MCF 10A (cell line): ENCODE results near the gene WWOX. TPM values are rescaled to one million over a fixed set of nuclear protein-coding genes. Genes with fewer than 3 reads are reported as not detected.

Experiments used
- BruUV-seq: library from RNA; stranded (reverse); fragments of 400-500 nt; replicated peaks from 2 replicates; lab custom pipeline; 2021; lab: Mats Ljungman, UMichigan
- CTCF ChIA-PET: fragments of 300-600 bp; sonication (Branson Sonifier 250); formaldehyde crosslinking; extraction: SDS; loops from one replicate; lab custom pipeline; 2021; ENCODE audit warnings: antibody characterized with exemption, inconsistent platforms; lab: Yijun Ruan, JAX
- POLR2A ChIA-PET: fragments of 300-600, 350-650 bp; sonication (Branson Sonifier 250); formaldehyde crosslinking; extraction: SDS; loops from one replicate; lab custom pipeline; 2020; ENCODE audit warnings: antibody characterized with exemption, inconsistent platforms; lab: Yijun Ruan, JAX
- DNase-seq: peaks from one replicate; pipeline ENCODE4 v3.0.0-alpha.2; 2018; ENCODE audit not compliant: unreplicated experiment
- H3K27ac Mint-ChIP-seq: one replicate; pipeline ENCODE4 v1.8.0; 2022; ENCODE audit warnings: mild to moderate bottlenecking, low read depth, mixed read lengths; ENCODE audit not compliant: unreplicated experiment
- H3K27me3 Mint-ChIP-seq: one replicate; pipeline ENCODE4 v1.8.0; 2022; ENCODE audit warnings: mixed read lengths; ENCODE audit not compliant: insufficient read depth, unreplicated experiment
- H3K36me3 Mint-ChIP-seq: one replicate; pipeline ENCODE4 v1.8.0; 2022; ENCODE audit warnings: mild to moderate bottlenecking, moderate library complexity, mixed read lengths; ENCODE audit not compliant: insufficient read depth, unreplicated experiment
- H3K4me1 Mint-ChIP-seq: one replicate; pipeline ENCODE4 v1.8.0; 2022; ENCODE audit warnings: mixed read lengths; ENCODE audit not compliant: insufficient read depth, unreplicated experiment
- H3K4me3 Mint-ChIP-seq: one replicate; pipeline ENCODE4 v1.8.0; 2022; ENCODE audit warnings: mild to moderate bottlenecking, moderate library complexity, mixed read lengths; ENCODE audit not compliant: unreplicated experiment
- H3K9me3 Mint-ChIP-seq: one replicate; pipeline ENCODE4 v1.8.0; 2022; ENCODE audit warnings: mixed read lengths; ENCODE audit not compliant: unreplicated experiment
- intact Hi-C: fragments of 100-400 bp; cut with micrococcal nuclease; formaldehyde crosslinking; loops from 2 replicates; pipeline ENCODE4 v1.14.1; 2022
- total RNA-seq: library from RNA; stranded (reverse); gene quantifications from 2 replicates; pipeline ENCODE4 v1.2.3, GENCODE V29; 2022
- TF ChIP-seq, protein P1 (sequence below): fragments of 200-600 bp; IDR thresholded peaks from one replicate; pipeline ENCODE4 v1.8.0; 2022; ENCODE audit warnings: antibody characterized with exemption, mild to moderate bottlenecking; ENCODE audit not compliant: unreplicated experiment

Gene WWOX
- total RNA-seq, 1 experiment from 2014 or later: 18.1 TPM

DNA sequence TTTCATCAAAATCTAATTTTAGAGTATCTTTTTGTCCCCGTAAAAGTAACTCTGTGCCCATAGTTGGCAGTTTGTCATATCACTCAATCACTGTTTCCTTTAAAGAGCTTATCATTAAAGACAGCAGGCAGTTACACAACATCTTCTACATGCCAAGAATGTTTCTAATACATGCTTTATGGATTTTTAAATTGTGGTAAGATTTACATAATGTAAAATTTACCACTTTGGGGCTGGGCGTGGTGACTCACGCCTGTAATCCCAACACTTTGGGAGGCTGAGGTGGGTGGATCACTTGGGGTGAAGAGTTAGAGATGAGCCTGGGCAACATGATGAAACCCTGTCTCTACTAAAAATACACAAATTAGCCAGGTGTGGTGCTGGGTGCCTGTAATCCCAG is 687.2 kb downstream of the WWOX start:
- CTCF ChIA-PET: interaction anchor here (0.7 kb wide), 1 partner anchor 662 kb away, joined by 3 read pairs; no protein-coding TSS in a partner anchor
- intact Hi-C loops: no loop called here
- BruUV-seq: no TSS peak

DNA sequence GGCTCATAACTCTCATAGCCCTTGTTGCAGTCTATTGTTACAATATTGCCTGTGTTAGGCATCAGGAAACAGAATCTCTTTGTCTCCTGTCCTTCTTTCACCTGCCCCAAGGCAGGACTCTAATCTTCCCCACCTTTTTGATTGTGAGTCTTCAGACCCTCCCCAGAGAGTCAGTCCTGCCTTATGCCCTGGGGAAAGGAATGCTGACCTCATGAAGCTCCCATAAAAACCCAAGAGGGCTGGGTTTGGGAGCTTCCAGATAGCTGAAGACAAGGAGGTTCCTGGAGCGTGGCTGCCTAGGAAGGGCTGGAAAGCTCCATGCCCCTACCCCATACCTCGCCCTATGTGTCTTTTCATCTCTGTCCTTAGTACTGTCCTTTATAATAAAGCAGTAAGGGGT is 688.8 kb downstream of the WWOX start:
- Mint-ChIP-seq H3K36me3 (no peaks in the 10 kb centered on the region), H3K27ac (no peak overlapping the region), H3K9me3 (no peaks in the 10 kb centered on the region), H3K27me3 (no peaks in the 10 kb centered on the region), H3K4me1 (no peaks in the 10 kb centered on the region), H3K4me3 (no peak overlapping the region)
- TF ChIP-seq, protein P1, sequence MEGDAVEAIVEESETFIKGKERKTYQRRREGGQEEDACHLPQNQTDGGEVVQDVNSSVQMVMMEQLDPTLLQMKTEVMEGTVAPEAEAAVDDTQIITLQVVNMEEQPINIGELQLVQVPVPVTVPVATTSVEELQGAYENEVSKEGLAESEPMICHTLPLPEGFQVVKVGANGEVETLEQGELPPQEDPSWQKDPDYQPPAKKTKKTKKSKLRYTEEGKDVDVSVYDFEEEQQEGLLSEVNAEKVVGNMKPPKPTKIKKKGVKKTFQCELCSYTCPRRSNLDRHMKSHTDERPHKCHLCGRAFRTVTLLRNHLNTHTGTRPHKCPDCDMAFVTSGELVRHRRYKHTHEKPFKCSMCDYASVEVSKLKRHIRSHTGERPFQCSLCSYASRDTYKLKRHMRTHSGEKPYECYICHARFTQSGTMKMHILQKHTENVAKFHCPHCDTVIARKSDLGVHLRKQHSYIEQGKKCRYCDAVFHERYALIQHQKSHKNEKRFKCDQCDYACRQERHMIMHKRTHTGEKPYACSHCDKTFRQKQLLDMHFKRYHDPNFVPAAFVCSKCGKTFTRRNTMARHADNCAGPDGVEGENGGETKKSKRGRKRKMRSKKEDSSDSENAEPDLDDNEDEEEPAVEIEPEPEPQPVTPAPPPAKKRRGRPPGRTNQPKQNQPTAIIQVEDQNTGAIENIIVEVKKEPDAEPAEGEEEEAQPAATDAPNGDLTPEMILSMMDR: no peak
- no TSS peak for BruUV-seq
- no peak for DNase-seq
- intact Hi-C loops: no loop called here
- CTCF ChIA-PET: interaction anchor here (0.5 kb wide), 1 partner anchor 86 kb away, joined by 5 read pairs; no protein-coding TSS in a partner anchor
- POLR2A ChIA-PET: interaction anchor here (1.4 kb wide), 1 partner anchor 10 kb away, joined by 3 read pairs; no protein-coding TSS in a partner anchor

More for the DNA sequence above, 687.2 kb downstream of the WWOX start:
- Mint-ChIP-seq H3K27me3 (no peaks in the 10 kb centered on the region), H3K9me3 (no peaks in the 10 kb centered on the region), H3K4me1 (no peaks in the 10 kb centered on the region), H3K4me3 (no peak overlapping the region), H3K36me3 (no peaks in the 10 kb centered on the region), H3K27ac (no peak overlapping the region)
- TF ChIP-seq, protein P1: no peak
- POLR2A ChIA-PET: interaction anchor here (0.6 kb wide), 1 partner anchor 179 kb away, joined by 3 read pairs; no protein-coding TSS in a partner anchor
- peak; percentile 20 for DNase-seq

DNA sequence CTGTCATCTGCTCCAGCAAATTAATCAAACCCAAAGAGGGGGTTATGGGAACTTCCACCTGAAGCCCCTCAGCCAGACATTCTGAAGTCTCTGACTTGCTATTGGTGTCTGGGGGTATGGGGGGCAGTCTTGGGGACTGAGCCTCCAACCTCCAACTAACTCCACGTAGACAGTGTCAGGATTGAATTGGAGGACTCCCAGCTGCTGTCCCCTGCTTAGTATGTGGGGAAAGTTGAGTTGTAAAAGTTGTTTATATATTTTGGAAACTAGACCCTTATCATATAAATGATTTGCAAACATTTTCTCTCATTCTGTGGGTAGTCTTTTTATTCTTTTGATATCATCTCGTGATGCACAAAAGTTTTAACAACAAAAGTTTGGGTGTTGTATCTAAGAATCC is 689.2 kb downstream of the WWOX start:
- DNase-seq: no peak
- no peak overlapping the region for H3K27ac Mint-ChIP-seq
- no peaks in the 10 kb centered on the region for H3K4me1 Mint-ChIP-seq
- no peak overlapping the region for H3K4me3 Mint-ChIP-seq
- TF ChIP-seq, protein P1: no peak
- ChIA-PET POLR2A (interaction anchor here (0.6 to 1.4 kb wide), 2 partner anchors 10 to 36 kb away, joined by 3 read pairs; no protein-coding TSS in a partner anchor), CTCF (no interaction called here)
- no peaks in the 10 kb centered on the region for H3K9me3 Mint-ChIP-seq
- H3K27me3 Mint-ChIP-seq: no peaks in the 10 kb centered on the region
- intact Hi-C loops: no loop called here
- no TSS peak for BruUV-seq
- no peaks in the 10 kb centered on the region for H3K36me3 Mint-ChIP-seq

DNA sequence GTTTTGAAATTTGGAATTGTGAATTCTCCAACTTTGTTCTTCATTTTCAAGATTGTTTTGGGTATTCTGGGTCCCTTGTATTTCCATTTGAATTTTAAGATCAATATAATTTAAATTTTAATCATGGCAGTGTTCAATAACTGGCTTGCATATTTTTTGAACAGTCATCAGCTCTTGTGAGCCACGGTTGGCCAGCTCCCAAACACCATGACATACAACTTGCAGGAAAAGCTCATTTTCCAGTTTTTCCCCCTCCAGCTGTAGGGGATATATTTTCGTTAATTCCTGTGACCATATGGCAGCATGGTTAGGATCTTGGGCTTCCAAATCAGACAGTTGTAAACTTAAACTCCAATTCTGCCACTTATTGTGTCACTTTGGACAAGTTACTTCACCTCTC is 690.1 kb downstream of the WWOX start:
- BruUV-seq: no TSS peak
- intact Hi-C loops: no loop called here
- Mint-ChIP-seq H3K4me3 (no peak overlapping the region), H3K27me3 (no peaks in the 10 kb centered on the region), H3K36me3 (no peaks in the 10 kb centered on the region), H3K4me1 (no peaks in the 10 kb centered on the region), H3K9me3 (no peaks in the 10 kb centered on the region), H3K27ac (no peak overlapping the region)
- ChIA-PET POLR2A (interaction anchor here (0.5 to 1.4 kb wide), 2 partner anchors 11 to 567 kb away, joined by 3 to 4 read pairs; no protein-coding TSS in a partner anchor), CTCF (interaction anchor here (0.6 kb wide), 1 partner anchor 823 kb away, joined by 3 read pairs; no protein-coding TSS in a partner anchor)
- no peak for DNase-seq
- TF ChIP-seq, protein P1: no peak
